ENCODE data around the gene IGFBP7.
"Not testable (repeated sequence)": the region's sequence is repeated elsewhere in the genome, so short reads cannot be mapped to it uniquely, and the experiment has no call there.

The IGFBP7 gene

GRCh38 chr4:57075367-57075766, 34.8 kb downstream of the IGFBP7 start:
- DNase-seq (ENCODE audit: low read depth in 1 of 2, low spot score in 1 of 2) = no peak

GRCh38 chr4:57074744-57075143, 35.4 kb downstream of the IGFBP7 start:
- DNase-seq (ENCODE audit: low read depth in 1 of 2, low spot score in 1 of 2) = no peak

DNA sequence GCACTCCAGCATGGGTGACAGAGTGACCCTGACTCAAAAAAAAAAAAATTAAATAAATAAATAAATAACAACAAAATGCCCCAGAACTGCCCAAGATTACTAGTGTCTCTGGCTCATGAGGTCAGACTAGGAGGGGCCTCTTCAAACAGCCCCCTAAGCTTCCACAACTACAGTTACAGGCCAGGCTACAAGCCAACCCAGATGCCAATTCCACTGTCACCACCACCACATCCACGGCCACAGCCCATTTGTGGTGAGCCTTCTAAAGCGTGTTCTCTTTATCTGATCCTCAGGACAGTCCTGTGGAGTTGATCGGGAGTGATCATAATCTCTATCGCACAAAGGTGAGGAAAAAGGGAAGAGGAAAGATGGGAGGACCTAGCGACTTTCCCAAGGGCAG, 36.6 kb downstream of the IGFBP7 start:
- no peak for DNase-seq (ENCODE audit: low read depth in 1 of 2, low spot score in 1 of 2)

- no peak for DNase-seq (ENCODE audit: low read depth in 1 of 2, low spot score in 1 of 2)
Observed at GRCh38 chr4:57071326-57071725, 38.9 kb downstream of the IGFBP7 start.

DNA sequence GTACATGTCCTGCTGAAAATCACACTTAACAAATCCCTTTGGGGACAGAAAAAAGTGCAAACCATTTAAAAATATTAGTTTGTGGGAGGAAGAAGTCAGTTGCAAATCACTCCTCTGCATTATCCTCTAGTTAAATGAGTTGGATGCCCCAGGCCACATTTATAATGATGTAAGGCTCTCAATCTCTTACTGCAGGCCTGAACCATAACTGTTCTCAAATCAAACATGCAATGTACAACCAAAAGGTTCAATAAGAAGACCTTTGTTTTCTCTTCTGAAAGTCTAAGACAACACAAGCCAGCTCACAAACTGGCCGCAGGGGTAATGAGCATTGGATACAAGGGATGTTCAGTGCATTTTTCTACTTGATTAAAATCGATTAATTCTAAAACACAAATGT, 39.7 kb downstream of the IGFBP7 start:
- no peak for DNase-seq (ENCODE audit: low read depth in 1 of 2, low spot score in 1 of 2)

- no peak for DNase-seq (ENCODE audit: low read depth in 1 of 2, low spot score in 1 of 2)
Observed at GRCh38 chr4:57068237-57068981, 41.8 kb downstream of the IGFBP7 start.

DNA sequence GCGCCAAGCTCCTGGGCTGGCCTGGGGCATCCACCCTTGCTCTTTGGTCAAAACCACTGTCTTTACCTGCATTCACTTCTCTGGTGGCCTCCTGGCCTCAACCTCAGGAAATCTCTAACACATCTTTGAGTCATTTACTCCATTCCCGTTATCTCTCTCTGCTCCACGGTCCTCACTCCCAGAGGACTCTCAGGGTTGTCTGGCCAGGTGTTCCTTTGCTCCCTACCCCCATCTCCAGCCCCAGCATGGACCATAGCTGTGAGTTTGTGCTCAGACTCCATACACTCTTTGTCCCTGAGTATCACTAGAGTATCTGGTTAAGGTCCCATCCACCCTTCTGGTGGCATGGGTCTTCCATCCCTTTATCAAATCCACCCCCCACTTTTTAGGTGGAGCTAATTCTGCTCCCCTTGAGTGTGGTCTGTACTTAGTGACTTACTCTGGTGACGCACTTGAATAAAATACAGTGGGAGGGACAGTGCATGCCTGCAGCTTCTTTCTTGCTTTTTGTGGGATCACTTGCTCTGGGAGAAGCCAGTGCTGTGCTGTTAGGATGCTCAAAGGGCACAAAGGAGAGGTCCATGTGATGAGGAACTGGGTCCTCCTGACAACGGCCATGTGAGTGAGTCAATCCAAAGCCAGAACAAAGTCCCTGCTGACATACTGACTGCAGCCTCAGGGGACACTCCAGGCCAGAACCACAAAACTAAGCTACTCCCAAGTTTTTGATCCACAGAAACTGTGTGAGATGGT, 44.3 kb downstream of the IGFBP7 start:
- no peak for DNase-seq (ENCODE audit: low read depth in 1 of 2, low spot score in 1 of 2)

GRCh38 chr4:57064811-57065711, 45.1 kb downstream of the IGFBP7 start:
- DNase-seq (ENCODE audit: low read depth in 1 of 2, low spot score in 1 of 2) = no peak

GRCh38 chr4:57064120-57064519, 46.1 kb downstream of the IGFBP7 start:
- no peak for DNase-seq (ENCODE audit: low read depth in 1 of 2, low spot score in 1 of 2)

DNA sequence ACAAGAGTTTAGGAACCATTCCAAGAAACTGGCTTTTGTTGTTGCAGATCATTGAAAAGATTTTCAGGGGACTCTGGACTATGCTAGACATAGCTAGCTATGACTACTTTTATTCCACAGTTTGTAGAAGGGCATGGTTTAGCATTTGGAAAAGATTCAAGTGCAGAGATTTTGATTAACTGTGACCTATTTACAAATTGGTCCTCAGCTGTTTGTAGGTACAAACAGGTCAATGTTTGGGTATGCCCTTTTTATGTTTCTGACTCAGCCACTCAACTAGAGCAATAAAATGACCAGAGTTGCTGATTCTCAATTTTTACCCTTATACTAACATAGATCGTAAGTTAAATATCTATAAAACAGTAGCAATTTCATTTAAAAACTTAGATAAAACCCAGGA, 46.7 kb downstream of the IGFBP7 start:
- DNase-seq (ENCODE audit: low read depth in 1 of 2, low spot score in 1 of 2) = no peak

GRCh38 chr4:57061395-57061794, 48.8 kb downstream of the IGFBP7 start:
- no peak for DNase-seq (ENCODE audit: low read depth in 1 of 2, low spot score in 1 of 2)

GRCh38 chr4:57060717-57061067, 49.5 kb downstream of the IGFBP7 start:
- DNase-seq (ENCODE audit: low read depth in 1 of 2, low spot score in 1 of 2) = not testable (repeated sequence)

DNA sequence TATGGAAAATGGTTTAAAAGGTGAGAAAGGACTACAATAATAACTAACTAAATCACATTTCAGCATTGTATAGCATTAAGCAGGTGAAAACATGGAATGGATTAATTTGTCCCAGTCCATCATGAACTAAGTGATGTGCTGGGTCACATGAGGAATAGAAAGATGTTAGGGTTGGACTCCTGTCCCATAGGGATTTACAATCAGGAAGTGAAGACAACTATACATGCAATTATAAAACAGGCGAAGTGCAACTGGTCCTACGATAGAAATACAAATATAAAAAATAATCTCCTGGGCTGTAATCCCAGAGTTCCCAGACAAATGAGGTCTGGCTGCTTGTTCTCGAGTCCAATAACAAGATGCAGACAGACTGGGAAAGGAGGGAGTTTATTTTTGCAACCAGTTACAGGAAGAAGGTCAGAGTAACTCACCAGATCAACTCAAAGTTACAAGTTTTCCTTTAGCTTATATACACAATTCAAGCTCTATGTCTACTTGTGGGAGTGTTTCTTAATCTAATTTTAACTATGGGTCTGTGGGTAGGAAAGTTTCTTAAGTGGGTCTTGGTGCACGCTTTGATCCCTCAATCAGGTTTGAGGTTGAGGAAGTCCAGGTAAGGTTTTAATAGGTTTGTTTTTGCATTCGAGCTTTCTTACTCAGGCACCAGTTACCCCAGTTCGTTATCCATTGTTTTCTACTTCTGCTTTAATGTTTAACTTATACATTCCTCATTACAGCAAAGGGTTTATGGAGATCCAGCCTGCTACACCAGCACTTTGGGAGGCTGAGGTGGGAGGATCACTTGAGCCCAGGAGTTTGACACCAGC, 50.1 kb downstream of the IGFBP7 start:
- DNase-seq (ENCODE audit: low read depth in 1 of 2, low spot score in 1 of 2) = no peak

DNA sequence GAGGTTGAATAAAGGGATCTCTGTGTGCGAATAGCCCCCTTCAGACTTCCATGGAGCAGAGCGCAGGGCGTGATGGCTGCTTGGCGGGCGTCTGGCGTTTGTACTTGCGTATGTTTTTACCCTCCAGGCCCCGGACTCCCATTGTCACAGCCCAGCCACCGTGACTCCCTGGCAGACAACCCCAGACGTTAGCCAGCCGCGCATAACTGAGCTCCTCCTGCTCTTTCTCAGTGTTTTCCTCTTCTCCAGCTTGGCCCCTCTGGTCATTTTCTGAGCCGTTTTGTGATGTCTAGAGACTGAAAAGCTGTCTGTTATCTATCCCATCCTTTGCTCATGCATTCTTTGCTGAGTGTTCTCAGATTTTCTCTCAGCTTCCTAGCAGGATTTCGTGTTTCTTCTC, 54.3 kb downstream of the IGFBP7 start:
- DNase-seq (ENCODE audit: low read depth in 1 of 2, low spot score in 1 of 2) = no peak

- DNase-seq (ENCODE audit: low read depth in 1 of 2, low spot score in 1 of 2) = no peak
Observed at GRCh38 chr4:57053508-57053907, 56.7 kb downstream of the IGFBP7 start.

DNA sequence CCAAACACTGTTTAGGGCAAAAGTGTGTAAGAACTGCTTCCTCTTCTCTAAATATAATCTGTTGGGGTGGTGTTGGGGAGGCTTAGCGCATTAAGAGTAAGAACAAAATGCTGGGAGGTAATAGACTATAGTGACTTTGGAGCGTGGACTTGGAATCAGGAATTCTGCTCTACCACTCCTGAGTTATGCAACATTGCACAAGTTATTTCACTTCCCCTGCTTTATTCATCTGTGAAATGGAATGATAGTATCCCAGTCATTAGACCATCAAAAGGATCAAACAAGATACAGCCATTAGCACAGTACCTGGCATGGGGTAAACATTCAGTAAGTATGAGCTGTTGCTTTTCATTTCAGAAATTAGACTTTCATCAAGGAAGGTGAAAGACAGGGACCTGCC, 58.7 kb downstream of the IGFBP7 start:
- DNase-seq (ENCODE audit: low read depth in 1 of 2, low spot score in 1 of 2) = no peak

- no peak for DNase-seq (ENCODE audit: low read depth in 1 of 2, low spot score in 1 of 2)
Observed at GRCh38 chr4:57051095-57051494, 59.1 kb downstream of the IGFBP7 start.

DNA sequence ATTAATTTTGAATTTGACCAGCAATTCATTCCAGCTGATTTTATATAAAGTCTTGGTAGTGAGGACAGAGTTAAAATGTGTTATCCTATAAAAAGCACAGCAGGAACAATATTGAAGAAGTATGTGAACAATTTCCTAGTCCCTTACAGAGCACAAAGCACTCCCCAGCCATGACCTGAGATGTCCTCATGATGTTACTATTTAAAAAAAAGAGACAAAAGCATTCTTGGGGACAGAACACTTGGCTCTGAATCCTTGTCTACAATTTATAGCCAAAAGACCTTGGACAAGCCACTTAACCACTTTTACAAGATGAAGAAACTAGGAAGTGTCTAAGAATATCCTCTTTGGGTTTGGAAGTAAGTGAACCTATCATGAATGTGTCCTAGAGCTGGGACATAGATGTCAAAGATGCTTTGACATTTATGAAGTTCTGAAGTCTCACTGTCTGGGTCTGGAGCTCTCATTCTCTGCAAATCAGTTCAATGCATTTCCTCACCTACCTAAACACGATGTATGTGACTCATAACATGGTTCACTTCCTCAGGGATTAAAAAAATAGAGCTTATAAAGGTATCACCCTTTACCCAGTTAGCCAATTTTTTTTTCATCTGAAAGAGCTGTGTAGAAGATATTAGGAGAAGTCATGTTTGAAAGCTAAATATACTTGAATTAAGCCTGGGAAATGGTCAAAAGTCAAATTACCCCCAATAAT, 61.4 kb downstream of the IGFBP7 start:
- no peak for DNase-seq (ENCODE audit: low read depth in 1 of 2, low spot score in 1 of 2)

DNA sequence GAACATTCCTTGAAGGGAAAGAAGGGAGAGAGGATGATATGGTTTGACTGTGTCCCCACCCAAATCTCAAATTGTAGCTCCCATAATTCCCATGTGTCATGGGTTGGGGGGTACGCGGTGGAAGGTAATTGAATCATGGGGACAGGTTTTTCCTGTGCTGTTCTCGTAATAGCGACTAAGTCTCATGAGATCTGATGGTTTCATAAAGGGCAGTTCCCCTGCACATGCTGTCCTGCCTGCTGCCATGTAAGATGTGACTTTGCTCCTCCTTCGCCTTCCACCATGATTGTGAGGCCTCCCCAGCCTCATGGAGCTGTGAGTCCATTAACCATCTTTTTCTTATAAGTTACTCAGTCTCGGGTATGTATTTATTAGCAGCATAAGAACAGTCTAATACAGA, 63.1 kb downstream of the IGFBP7 start:
- not testable (repeated sequence) for DNase-seq (ENCODE audit: low read depth in 1 of 2, low spot score in 1 of 2)

DNA sequence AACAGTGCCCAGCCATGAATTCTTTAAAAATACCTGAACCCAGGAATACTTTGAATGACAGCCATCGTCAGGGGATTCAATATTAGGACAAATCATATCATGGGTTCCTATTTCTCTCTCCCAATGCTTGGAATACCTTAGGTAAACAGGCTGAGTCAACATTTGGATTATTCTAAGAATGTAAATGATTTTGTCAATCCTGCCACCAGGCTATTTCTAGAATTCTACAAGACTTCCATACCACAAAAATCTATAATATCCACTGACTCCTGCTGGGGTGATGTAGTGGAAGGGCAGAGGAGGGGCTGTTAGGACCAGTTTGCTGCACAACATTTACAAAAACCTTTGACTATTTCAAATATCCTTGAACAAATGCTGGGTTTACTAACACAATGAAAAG, 65.2 kb downstream of the IGFBP7 start:
- DNase-seq (ENCODE audit: low read depth in 1 of 2, low spot score in 1 of 2) = no peak
